ENCODE results near the gene SUSD6. TPM values are rescaled to one million over a fixed set of nuclear protein-coding genes. Genes with fewer than 3 reads are reported as not detected.
A peak's percentile ranks its signal among the peaks of the same experiment; 100 is the strongest.
"Not testable (repeated sequence)": the region's sequence is repeated elsewhere in the genome, so short reads cannot be mapped to it uniquely, and the experiment has no call there.

The SUSD6 gene
- total RNA-seq, 1 donor from 2014 or later, result 49.0 TPM

DNA sequence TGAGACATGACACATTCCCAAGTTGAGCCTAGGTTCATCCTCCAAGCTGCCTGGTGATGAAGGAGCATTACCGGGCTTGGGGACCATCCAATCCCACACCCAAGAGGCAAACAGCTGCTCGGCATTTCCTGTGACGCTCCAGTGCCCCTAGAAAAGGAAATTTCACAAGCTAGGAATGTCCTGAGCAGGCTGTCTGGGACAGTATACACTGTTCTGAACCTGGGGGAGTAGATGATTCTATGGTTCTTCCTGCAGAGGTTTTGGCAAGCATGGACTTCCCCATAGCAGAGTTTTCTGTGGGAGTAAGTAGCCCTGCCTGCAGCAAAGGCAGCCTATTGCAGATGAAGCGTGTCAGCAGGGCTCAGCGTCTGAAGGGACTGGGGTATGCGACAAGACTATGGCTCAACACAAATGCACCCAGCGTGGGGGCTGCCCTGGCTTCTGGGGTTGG is 108.1 kb downstream of the SUSD6 start:
- DNase-seq (ENCODE audit: low read depth), result peak; percentile 88
- TF ChIP-seq, protein P1, sequence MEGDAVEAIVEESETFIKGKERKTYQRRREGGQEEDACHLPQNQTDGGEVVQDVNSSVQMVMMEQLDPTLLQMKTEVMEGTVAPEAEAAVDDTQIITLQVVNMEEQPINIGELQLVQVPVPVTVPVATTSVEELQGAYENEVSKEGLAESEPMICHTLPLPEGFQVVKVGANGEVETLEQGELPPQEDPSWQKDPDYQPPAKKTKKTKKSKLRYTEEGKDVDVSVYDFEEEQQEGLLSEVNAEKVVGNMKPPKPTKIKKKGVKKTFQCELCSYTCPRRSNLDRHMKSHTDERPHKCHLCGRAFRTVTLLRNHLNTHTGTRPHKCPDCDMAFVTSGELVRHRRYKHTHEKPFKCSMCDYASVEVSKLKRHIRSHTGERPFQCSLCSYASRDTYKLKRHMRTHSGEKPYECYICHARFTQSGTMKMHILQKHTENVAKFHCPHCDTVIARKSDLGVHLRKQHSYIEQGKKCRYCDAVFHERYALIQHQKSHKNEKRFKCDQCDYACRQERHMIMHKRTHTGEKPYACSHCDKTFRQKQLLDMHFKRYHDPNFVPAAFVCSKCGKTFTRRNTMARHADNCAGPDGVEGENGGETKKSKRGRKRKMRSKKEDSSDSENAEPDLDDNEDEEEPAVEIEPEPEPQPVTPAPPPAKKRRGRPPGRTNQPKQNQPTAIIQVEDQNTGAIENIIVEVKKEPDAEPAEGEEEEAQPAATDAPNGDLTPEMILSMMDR (IDR thresholded peaks at IDR 0.05; ENCODE audit: insufficient read depth, low read length, poor library complexity, severe bottlenecking), result no peak
- Histone ChIP-seq H3K4me3 (ENCODE audit: low read depth, low read length) (no peak overlapping the region), H3K27me3 (ENCODE audit: control insufficient read depth, insufficient read depth, low read length) (no peaks in the 10 kb centered on the region), H3K36me3 (ENCODE audit: control insufficient read depth, insufficient read depth, low read length) (no peaks in the 10 kb centered on the region)

GRCh38 chr14:69720912-69721311 is 109.5 kb downstream of the SUSD6 start:
- no peak for DNase-seq (ENCODE audit: low read depth)
- TF ChIP-seq, protein P1 (IDR thresholded peaks at IDR 0.05; ENCODE audit: insufficient read depth, low read length, poor library complexity, severe bottlenecking), result no peak
- no peaks in the 10 kb centered on the region for H3K36me3 ChIP-seq (ENCODE audit: control insufficient read depth, insufficient read depth, low read length)
- no peaks in the 10 kb centered on the region for H3K27me3 ChIP-seq (ENCODE audit: control insufficient read depth, insufficient read depth, low read length)
- H3K4me3 ChIP-seq (ENCODE audit: low read depth, low read length), result no peak overlapping the region

DNA sequence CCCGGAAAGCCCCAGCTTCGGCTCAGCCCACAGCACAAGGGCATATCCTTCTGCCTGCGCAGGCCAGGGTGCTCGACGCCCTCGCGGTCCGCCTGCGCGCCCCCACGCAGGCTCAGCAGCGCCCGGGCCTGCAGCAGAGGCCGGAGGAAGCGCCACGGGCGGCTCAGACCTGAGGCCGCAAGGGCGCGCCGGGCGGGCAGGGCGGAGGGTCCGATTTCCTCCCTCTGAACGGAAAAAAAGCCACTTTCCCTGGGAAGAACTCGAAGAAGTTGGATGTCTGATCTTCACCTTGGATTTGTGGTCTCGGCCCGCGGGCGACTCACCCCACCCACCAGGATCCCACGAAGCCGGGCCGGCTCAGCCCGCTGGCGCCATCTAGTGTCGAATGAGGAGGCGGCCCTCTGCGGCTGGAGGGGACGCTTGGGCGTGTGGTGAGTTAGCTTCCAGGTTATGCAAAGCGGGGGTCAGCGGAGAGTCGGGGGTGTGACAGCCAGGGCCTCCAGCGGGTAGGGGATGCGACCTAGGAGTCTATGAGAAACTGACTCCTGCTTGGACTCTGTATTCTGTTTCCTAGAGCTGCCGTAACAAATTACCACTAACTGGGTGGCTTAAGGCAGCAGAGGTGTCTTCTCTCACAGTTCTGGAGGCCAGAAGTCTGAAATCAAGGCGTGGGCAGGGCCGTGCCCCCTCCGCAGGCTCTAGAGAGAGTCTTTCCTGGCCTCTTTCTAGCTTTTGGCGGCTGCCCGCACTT is 115.5 kb downstream of the SUSD6 start:
- no peaks in the 10 kb centered on the region for H3K27me3 ChIP-seq (ENCODE audit: control insufficient read depth, insufficient read depth, low read length)
- no peaks in the 10 kb centered on the region for H3K36me3 ChIP-seq (ENCODE audit: control insufficient read depth, insufficient read depth, low read length)
- peak overlapping the region; percentile 7 for H3K4me3 ChIP-seq (ENCODE audit: low read depth, low read length)
- TF ChIP-seq, protein P1 (IDR thresholded peaks at IDR 0.05; ENCODE audit: insufficient read depth, low read length, poor library complexity, severe bottlenecking), result peak; percentile 97
- no peak for DNase-seq (ENCODE audit: low read depth)

GRCh38 chr14:69727860-69728259 is 116.5 kb downstream of the SUSD6 start:
- TF ChIP-seq, protein P1 (IDR thresholded peaks at IDR 0.05; ENCODE audit: insufficient read depth, low read length, poor library complexity, severe bottlenecking), result no peak
- H3K36me3 ChIP-seq (ENCODE audit: control insufficient read depth, insufficient read depth, low read length), result no peaks in the 10 kb centered on the region
- no peaks in the 10 kb centered on the region for H3K27me3 ChIP-seq (ENCODE audit: control insufficient read depth, insufficient read depth, low read length)
- no peak for DNase-seq (ENCODE audit: low read depth)
- H3K4me3 ChIP-seq (ENCODE audit: low read depth, low read length), result no peak overlapping the region

DNA sequence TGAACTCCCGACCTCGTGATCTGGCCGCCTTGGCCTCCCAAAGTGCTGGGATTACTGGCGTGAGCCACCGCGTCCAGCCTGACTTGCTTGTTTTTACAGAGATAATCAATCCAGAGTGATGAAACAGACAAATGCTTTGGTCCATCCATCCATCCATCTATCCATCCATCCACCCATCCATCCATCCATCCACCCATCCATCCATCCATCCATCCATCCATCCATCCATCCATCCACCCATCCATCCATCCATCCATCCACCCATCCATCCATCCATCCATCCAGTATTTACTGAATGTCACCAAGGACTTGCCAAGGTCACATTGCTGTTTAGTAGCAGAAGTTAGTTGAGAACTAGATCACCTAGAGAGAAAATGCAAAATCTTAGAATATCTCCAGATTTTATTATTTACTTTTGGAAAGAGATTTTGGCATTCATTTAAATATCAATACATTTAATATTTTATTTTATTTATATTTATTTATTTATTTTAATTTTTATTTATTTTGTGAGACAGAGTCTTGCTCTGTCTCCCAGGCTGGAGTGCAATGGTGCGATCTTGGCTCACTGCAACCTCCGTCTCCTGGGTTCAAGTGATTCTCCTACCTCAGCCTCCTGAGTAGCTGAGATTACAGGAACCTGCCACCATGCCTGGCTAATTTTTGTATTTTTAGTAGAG is 120.7 kb downstream of the SUSD6 start:
- not testable (repeated sequence) for H3K4me3 ChIP-seq (ENCODE audit: low read depth, low read length); H3K27me3 ChIP-seq (ENCODE audit: control insufficient read depth, insufficient read depth, low read length); DNase-seq (ENCODE audit: low read depth); H3K36me3 ChIP-seq (ENCODE audit: control insufficient read depth, insufficient read depth, low read length)

- not testable (repeated sequence) for DNase-seq (ENCODE audit: low read depth); H3K4me3 ChIP-seq (ENCODE audit: low read depth, low read length); H3K27me3 ChIP-seq (ENCODE audit: control insufficient read depth, insufficient read depth, low read length); H3K36me3 ChIP-seq (ENCODE audit: control insufficient read depth, insufficient read depth, low read length)
Measured at GRCh38 chr14:69736405-69736804, 125.0 kb downstream of the SUSD6 start.
